ENCODE measurements around the gene PIK3IP1.
A peak's percentile ranks its signal among the peaks of the same experiment; 100 is the strongest.

The PIK3IP1 gene

DNA sequence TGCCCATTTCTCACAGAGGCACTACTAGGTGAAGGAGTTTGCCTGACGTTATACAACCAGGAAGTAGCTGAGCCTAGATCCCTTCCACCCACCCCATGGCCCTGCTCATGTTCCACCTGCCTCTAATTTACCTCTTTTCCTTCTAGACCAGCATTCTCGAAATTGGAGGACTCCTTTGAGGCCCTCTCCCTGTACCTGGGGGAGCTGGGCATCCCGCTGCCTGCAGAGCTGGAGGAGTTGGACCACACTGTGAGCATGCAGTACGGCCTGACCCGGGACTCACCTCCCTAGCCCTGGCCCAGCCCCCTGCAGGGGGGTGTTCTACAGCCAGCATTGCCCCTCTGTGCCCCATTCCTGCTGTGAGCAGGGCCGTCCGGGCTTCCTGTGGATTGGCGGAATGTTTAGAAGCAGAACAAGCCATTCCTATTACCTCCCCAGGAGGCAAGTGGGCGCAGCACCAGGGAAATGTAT, 14.1 kb downstream of the PIK3IP1 start:
- DNase-seq = no peak

GRCh38 chr22:31277741-31278140, 14.5 kb downstream of the PIK3IP1 start:
- DNase-seq = no peak

- DNase-seq = no peak
Observed at GRCh38 chr22:31276426-31277167, 15.7 kb downstream of the PIK3IP1 start.

- DNase-seq = no peak
Observed at GRCh38 chr22:31275576-31275975, 16.7 kb downstream of the PIK3IP1 start.

- DNase-seq = no peak
Observed at GRCh38 chr22:31275018-31275417, 17.3 kb downstream of the PIK3IP1 start.

GRCh38 chr22:31274017-31274416, 18.3 kb downstream of the PIK3IP1 start:
- DNase-seq = no peak

DNA sequence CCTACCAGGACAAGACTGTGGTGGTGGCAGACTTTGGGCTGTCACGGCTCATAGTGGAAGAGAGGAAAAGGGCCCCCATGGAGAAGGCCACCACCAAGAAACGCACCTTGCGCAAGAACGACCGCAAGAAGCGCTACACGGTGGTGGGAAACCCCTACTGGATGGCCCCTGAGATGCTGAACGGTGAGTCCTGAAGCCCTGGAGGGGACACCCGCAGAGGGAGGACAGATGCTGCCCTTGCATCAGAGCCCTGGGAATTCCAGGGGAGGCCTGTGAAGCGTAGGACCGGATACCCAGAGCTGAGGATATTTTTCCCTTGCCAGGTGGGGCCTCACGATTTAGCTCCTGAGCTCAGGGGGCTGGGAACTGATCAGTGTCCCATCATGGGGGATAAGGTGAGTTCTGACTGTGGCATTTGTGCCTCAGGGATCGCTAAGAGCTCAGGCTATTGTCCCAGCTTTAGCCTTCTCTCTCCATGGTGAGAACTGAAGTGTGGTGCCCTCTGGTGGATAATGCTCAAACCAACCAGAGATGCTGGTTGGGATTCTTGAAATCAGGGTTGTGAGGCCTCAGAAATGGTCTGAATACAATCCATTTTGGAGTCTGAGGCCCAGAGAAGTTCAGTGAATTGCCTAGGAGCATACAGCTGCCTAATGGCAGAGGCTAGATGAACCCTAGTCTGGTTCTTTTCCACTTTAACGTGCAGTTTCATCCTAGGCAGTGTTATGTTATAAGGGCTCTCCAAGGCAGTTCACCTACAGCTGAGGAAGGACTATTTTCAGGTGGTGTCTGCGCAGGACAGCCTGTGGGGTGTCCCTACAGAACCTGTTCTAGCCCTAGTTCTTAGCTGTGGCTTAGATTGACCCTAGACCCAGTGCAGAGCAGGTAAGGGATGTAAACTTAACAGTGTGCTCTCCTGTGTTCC, 19.5 kb downstream of the PIK3IP1 start:
- peak; percentile 60 to 70 for DNase-seq

DNA sequence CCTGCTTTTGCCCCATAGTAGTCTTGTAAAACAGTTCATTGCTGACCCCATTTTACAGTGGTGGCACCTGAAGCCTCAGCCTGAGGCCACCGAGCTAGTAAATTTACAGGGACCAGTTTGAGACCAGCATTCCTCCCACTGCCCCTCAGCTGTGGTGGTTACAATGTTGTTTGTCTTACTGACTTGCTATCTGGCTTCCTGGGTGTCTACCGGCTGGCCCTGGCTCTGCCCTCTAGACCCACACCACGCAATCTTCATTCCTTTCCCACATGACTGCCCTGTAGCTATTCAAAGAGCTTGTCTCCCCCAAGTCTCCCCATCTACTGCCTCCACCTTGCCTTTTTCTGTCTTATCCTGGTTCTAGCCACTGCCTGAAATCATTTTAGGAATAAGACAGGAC, 20.8 kb downstream of the PIK3IP1 start:
- DNase-seq = no peak

- no peak for DNase-seq
Observed at GRCh38 chr22:31271026-31271425, 21.3 kb downstream of the PIK3IP1 start.

- DNase-seq = no peak
Observed at GRCh38 chr22:31269892-31270579, 22.3 kb downstream of the PIK3IP1 start.

DNA sequence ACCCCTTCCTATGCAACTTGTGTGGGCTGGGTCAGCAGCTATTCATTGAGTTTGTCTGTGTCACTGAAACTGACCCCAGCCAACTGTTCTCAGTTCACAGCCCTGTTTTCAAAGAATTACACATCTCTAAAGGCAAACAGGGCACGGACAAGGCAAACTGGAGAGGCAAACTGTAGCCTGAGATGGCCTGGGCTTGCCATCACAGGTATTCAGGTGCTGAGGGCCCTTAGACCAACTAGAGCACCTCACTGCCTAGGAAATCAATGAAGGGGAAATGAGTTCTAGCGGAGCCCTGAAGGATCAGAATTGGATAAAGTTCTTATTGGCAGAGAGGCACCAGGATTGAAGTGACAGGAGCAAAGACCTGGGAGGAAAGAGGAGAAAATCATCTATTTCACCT, 24.0 kb downstream of the PIK3IP1 start:
- no peak for DNase-seq

- no peak for DNase-seq
Observed at GRCh38 chr22:31263896-31264640, 28.2 kb downstream of the PIK3IP1 start.

- no peak for DNase-seq
Observed at GRCh38 chr22:31262312-31263133, 29.8 kb downstream of the PIK3IP1 start.

DNA sequence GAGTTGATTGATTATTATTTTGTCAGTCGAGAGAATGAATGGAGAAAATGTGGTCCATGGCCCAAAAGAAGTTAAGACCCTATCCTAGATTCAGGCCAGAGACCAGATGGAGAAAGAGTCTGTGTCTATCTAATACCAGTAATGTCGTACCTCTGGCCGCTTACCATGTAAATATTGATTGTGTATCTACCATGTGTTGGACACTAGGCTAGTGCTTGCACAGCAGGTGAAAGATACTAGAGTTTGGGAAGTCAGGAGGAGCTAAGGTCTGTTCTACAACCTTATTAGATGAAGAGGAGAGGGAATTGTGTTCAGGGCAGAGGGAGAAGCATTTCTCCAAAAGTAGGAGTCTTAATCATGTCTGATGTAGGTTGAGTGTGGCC, 31.8 kb downstream of the PIK3IP1 start:
- DNase-seq = no peak

DNA sequence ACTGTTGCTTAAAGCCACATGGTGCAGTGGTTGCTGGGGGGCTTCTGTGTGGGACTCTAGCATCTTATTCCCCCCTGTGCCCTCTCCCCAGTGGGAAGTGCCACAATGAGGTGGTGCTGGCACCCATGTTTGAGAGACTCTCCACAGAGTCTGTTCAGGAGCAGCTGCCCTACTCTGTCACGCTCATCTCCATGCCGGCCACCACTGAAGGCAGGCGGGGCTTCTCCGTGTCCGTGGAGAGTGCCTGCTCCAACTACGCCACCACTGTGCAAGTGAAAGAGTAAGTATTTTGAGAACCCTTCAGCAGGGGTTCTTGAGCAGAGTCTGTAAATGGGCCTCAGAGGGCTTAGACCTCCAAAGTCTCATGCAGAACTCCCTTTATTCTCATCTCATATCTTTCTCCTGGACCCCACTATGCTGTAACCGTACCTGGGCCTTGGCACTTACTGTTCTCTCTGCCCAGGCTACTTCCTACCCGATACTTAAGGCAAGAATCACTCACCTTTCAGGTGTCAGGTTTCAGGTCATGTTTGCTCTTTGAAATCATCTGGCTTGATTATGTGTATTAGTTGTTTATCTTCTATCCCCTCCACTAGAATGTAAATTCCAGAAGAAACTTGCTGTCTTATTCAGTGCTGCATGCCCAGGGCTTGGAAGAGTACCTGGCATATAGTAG, 32.4 kb downstream of the PIK3IP1 start:
- no peak for DNase-seq

- no peak for DNase-seq
Observed at GRCh38 chr22:31253949-31254348, 38.3 kb downstream of the PIK3IP1 start.

DNA sequence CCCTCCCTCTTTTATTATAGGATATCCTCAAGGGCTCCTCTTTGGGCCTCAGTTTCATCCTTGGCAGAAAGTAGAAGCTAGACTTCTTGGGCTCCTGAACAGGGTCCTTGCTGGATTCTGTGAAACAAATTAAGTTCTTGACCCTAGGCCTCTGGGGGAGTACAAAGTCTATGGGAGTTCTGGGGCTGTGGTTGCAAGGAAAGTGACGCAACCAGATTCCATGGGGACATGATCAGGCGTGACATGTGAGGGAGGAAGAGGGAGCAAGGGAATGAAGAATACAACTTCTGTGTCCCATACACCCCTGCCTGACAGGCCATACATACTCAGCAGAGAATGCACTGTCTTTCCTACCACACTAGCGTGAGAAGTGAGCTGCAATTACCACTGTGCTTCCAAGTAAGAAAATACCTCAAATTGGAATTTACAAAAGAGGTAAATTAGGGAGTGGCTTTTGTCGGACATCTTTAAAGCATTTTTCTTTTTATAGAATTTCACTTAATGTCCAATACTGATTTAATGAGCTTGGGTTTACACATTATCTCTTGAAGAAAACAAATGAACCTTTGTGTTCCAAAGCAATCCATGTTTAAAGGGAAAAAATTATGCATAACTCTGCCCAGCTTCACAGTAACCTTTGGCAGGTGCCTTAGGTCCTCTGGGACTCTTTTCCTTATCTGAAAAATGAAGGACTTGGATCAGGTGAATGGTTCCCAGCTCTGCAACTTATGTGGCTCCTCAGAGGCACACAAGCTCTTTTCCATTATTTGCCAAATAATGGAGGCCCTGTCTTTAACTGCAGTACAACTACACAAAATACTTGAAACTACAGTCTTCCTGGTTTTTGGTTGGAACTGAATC, 41.3 kb downstream of the PIK3IP1 start:
- DNase-seq = no peak

- DNase-seq = no peak
Observed at GRCh38 chr22:31248965-31249958, 43.0 kb downstream of the PIK3IP1 start.
